ENCODE measurements around the gene CDC14B. TPM values are rescaled to one million over a fixed set of nuclear protein-coding genes. Genes with fewer than 3 reads are reported as not detected.
A peak's percentile ranks its signal among the peaks of the same experiment; 100 is the strongest.

CDC14B gene
- total RNA-seq, 1 experiment from 2014 or later: 28.4 TPM

DNA sequence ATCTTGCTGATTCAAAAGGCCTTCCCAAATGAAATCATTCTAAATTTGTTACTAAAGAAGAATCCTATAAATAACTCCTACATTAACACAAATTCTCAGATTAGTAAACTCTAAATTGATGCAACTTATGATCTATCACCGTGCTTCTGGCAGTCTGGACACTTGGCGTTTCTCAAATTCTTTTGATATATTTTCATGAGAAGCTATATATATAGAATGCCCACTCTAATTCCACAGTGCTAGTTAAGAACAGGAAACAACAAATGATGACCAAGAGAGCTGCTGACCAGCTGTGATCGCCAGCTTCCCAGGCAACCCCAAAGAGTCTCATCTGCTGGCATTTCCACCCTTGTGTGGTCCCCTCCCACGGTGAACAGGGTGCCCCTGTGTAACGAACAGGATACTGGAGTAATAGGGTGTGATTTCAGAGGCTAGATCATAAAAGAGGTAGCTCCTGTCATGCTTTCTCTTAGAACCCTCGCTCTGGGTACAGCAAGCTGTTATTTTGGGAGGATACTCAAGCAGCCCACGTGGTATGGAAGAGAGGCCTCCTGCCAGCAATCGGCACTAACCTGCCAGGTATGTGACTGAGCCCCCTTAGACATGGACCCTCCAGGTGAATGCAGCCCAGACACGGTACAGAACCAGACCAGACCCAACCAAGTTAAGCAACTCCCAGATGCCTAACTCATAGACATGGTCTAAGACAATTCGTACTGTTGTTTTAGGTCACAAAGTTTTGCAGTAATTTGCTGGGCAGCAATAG, 64.7 kb downstream of the CDC14B start:
- TF ChIP-seq CTCF (conservative IDR thresholded peaks at IDR 0.05): no peak
- Mint-ChIP-seq H3K9me3 (no peaks in the 10 kb centered on the region), H3K4me1 (peaks cover 20 to 28% of the 10 kb centered on the region in 2 experiments), H3K36me3 (ENCODE audit: insufficient read depth in 1 of 3, low read depth in 3 of 3) (peaks cover 0 to 4% (median 2%) of the 10 kb centered on the region in 3 experiments; a peak in 1 of 7 replicates), H3K27me3 (ENCODE audit: low read depth) (no peaks in the 10 kb centered on the region), H3K27ac (peak overlapping the region in 1 of 3 experiments; percentile 8; a peak in 1 of 7 replicates), H3K4me3 (no peak overlapping the region)
- no peak overlapping the region for H2AFZ ChIP-seq (ENCODE audit: low read length)
- H2BK5ac ChIP-seq (ENCODE audit: insufficient read length, low read length): no peak overlapping the region
- no peak overlapping the region for H3T11ph ChIP-seq (ENCODE audit: low read length)
- H4K20me1 ChIP-seq (ENCODE audit: control insufficient read depth, insufficient read depth, insufficient read length): peaks cover 3% of the 10 kb centered on the region
- H3K79me1 ChIP-seq (ENCODE audit: insufficient read depth, low read depth, low read length, poor library complexity, severe bottlenecking): no peaks in the 10 kb centered on the region
- no peak overlapping the region for H3K18ac ChIP-seq (ENCODE audit: insufficient read length, low read depth, low read length)
- no peak overlapping the region for H3K56ac ChIP-seq (ENCODE audit: insufficient read length, low read depth, low read length)
- no peak overlapping the region for H3K23ac ChIP-seq (ENCODE audit: insufficient read length, low read depth, low read length)
- no peak overlapping the region for H4K91ac ChIP-seq (ENCODE audit: insufficient read length, low read depth, low read length)
- H3K23me2 ChIP-seq (ENCODE audit: insufficient read length, low read depth, low read length, poor library complexity, severe bottlenecking): no peaks in the 10 kb centered on the region
- H2BK12ac ChIP-seq (ENCODE audit: insufficient read length, low read depth, low read length): no peak overlapping the region
- H3K9me3 ChIP-seq (ENCODE audit: control insufficient read depth, low read depth, low read length): no peaks in the 10 kb centered on the region
- no peak overlapping the region for H2AK5ac ChIP-seq (ENCODE audit: insufficient read length, low read length)
- no peaks in the 10 kb centered on the region for H3K27me3 ChIP-seq (ENCODE audit: insufficient read depth, low read length)
- H3K79me2 ChIP-seq (ENCODE audit: insufficient read depth, low read length): no peaks in the 10 kb centered on the region
- no peak overlapping the region for H3K14ac ChIP-seq (ENCODE audit: insufficient read depth, low read length)
- no peak for DNase-seq
- H4K8ac ChIP-seq (replicated peaks; ENCODE audit: insufficient read length, low read depth, low read length): no peak overlapping the region
- no peak overlapping the region for H3K4ac ChIP-seq (ENCODE audit: low read depth, low read length)
- H2BK20ac ChIP-seq (ENCODE audit: low read depth, low read length, poor library complexity, severe bottlenecking): no peak overlapping the region
- no peaks in the 10 kb centered on the region for H3K4me1 ChIP-seq (ENCODE audit: insufficient read depth, low read length)
- H2BK120ac ChIP-seq (ENCODE audit: low read depth, low read length, poor library complexity, severe bottlenecking): no peak overlapping the region
- H3K9ac ChIP-seq (ENCODE audit: extremely low read depth, insufficient read length, low read length): no peak overlapping the region
- no peak overlapping the region for H2BK15ac ChIP-seq (ENCODE audit: low read depth, low read length)
- no peak overlapping the region for H4K5ac ChIP-seq (ENCODE audit: insufficient read length, low read depth, low read length)
- H3K4me2 ChIP-seq (ENCODE audit: insufficient read depth, insufficient read length, low read length): no peak overlapping the region
- no peak overlapping the region for H3K27ac ChIP-seq (ENCODE audit: insufficient read length, low read depth, low read length)
- WGBS (ENCODE audit: extremely low coverage, insufficient read length, low lambda C conversion rate): no CpG with 5 or more reads among the region's 10 CpGs
